GM19238 (cell line): ENCODE results near the gene TRIM22.
"Not testable (repeated sequence)": the region's sequence is repeated elsewhere in the genome, so short reads cannot be mapped to it uniquely, and the experiment has no call there.

ENCODE experiments used
- DNase-seq: peaks from one replicate; pipeline ENCODE4 v3.0.0; 2011; ENCODE audit warnings: low spot score; ENCODE audit not compliant: insufficient read length

TRIM22 gene

DNA sequence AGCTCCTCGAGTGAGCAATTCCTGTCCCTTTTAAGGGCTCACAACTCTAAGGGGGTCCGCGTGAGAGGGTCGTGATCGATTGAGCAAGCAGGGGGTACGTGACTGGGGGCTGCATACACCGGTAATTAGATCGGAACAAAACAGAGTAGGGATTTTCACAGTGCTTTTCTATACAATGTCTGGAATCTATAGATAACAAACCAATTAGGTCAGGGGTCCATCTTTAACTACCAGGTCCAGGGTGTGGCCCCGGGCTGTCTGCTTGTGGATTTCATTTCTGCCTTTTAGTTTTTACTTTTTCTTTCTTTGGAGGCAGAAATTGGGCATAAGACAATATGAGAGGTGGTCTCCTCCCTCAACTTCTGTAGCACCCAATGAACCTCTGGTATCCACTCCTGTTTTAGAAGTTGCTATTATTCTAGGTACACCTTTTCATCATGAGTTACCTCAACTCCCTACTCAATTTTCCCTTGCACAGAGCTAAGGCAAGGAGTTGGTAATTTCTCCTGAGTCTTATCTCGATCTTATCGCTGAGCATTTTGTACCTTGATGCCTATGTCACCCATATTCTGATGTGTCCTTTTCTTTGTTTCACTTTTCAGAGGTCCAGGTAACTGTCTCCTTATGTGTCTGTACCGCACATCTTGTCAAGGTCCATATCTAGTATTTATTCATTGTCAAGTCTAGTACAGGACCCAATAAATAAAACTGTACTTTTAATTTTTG is 1.8 kb downstream of the TRIM22 start:
- not testable (repeated sequence) for DNase-seq

DNA sequence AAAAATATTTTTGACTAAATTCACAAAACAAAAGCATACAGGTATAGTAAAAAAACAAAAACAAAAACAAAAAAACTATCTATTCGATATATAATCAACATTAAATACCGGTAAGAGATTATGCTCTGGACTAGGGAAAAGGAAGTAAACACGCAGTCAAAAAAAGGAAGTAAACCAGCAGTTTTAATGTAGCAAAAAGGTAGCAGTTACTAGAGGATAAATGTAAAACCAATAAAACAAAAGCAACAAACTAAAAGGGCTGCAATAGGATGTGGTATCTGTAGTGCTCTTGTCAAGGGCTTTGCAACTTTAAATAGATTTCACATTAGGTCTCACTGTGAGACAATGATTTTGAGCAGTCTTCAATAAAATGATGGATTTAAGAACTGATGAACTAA is 2.4 kb downstream of the TRIM22 start:
- no peak for DNase-seq

DNA sequence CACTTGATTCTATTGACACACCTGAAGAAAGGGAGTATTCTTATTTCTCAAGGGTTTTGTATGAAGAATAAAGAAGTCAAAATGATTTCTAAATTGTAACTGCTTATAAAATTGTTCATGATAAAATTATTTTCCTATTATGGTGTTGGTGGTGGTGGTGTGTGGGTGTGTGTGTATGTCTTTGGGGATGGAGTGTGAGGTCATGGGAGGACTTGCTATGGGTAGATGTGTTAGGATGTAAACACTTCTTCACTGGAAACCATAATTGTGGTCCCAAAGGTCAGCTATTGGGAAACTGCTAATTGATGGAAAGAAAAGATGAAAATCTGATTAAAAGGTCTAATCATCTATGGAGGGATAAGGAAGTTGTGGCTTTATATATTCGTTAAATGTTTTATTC is 5.1 kb downstream of the TRIM22 start:
- DNase-seq: no peak

GRCh38 chr11:5695580-5695979 is 6.0 kb downstream of the TRIM22 start:
- no peak for DNase-seq

- no peak for DNase-seq
These were observed 6.6 kb downstream of the TRIM22 start for GRCh38 chr11:5696210-5696609.

DNA sequence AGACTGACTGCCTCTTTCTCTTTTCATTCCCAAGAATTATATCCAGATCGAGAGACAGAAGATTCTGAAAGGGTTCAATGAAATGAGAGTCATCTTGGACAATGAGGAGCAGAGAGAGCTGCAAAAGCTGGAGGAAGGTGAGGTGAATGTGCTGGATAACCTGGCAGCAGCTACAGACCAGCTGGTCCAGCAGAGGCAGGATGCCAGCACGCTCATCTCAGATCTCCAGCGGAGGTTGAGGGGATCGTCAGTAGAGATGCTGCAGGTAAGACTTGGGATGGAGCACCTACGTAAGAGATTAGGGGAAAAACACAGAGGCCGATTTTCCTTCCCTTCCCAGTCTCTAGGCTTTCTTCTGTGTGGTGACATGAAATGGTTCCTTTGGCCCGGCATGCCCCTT is 8.7 kb downstream of the TRIM22 start:
- DNase-seq: no peak

GRCh38 chr11:5700421-5701054 is 10.9 kb downstream of the TRIM22 start:
- no peak for DNase-seq

- no peak for DNase-seq
These were observed 11.5 kb downstream of the TRIM22 start for GRCh38 chr11:5701055-5701577.

- DNase-seq: no peak
These were observed 14.3 kb downstream of the TRIM22 start for GRCh38 chr11:5703741-5704536.

DNA sequence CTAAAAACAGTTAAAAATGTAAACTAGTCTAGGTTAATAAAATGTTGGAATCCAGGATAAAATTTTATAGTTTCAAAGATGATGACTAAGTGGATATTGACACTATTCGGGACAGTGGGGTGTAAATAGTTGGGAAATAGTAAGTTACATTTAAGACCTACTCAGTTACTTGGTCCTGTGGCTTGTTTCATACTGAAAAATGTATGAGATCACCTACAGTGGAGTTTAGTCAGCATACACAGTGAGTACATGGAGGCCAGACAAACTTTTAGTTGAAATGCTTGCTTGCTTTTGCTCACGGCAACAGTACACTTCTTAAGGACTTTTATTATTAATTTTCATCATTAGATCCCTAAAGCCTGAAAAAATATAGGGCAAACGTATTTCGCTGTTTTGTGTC is 16.1 kb downstream of the TRIM22 start:
- DNase-seq: no peak

GRCh38 chr11:5712507-5712906 is 22.9 kb downstream of the TRIM22 start:
- DNase-seq: no peak

DNA sequence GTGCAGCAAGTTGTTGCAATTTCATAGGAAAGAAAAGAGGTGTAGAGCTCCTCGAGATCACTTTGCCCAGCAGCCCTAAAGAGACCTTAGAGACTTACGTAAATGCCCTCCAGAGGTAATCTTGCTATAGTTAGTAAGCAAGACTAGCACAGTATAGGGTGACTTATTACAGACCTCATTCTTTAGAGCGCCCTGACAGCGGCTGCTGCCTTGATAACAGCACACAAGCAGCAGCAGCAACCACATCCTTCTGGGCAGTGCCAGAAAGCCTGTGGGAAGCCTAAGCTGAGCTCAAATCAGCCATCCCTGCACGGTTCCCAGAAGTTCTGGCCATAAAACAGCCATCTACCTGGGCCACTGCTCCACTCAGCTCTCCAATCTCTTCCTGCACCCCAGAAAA is 24.1 kb downstream of the TRIM22 start:
- DNase-seq: no peak

GRCh38 chr11:5716518-5716917 is 26.9 kb downstream of the TRIM22 start:
- DNase-seq: not testable (repeated sequence)

DNA sequence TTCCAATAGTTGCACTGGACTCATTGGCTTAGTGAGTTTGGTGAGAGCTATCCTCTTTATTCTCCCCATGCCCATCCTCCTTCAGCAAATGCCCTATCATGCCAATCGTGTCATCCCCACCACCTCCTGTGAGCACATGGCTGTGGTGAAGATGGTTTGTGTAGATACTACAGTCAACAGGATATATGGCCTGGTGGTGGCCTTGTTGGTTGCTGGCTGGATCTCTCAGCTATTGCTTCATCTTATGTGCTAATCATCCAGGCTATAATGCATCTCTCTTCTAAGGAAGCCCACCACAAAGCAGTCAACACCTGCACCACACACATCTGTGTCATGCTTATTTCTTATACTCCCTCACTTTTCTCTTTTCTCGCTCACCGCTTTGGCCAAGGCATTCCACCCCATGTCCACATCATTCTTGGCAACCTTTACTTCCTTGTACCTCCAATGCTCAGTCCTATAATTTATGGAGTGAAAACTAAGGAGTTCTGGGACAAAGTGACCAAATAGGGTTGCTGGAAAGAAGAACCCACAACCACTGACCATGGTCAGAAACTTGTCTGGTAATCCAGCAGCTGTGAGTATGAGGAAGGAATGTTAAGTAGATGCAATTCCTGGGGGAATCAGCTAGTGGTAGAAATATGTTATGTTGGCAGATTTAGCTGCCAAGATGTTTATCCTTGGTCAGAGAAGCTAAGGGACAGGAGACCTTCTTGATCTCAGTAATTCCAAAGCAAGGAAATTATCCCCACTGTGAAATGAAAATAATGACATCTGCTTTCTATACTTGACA is 30.3 kb downstream of the TRIM22 start:
- DNase-seq: no peak

GRCh38 chr11:5722622-5723021 is 33.0 kb downstream of the TRIM22 start:
- no peak for DNase-seq

- DNase-seq: no peak
These were observed 36.8 kb downstream of the TRIM22 start for GRCh38 chr11:5726351-5726750.

GRCh38 chr11:5727691-5728090 is 38.1 kb downstream of the TRIM22 start:
- DNase-seq: no peak

GRCh38 chr11:5736396-5736795 is 46.8 kb downstream of the TRIM22 start, which contains the start of gene OR56B1:
OR56B1 (plus strand) TSS chr11:5736448; CDS start chr11:5736517, 69 bp downstream.
- no peak for DNase-seq

GRCh38 chr11:5737091-5737490 is 47.5 kb downstream of the TRIM22 start:
- DNase-seq: no peak

DNA sequence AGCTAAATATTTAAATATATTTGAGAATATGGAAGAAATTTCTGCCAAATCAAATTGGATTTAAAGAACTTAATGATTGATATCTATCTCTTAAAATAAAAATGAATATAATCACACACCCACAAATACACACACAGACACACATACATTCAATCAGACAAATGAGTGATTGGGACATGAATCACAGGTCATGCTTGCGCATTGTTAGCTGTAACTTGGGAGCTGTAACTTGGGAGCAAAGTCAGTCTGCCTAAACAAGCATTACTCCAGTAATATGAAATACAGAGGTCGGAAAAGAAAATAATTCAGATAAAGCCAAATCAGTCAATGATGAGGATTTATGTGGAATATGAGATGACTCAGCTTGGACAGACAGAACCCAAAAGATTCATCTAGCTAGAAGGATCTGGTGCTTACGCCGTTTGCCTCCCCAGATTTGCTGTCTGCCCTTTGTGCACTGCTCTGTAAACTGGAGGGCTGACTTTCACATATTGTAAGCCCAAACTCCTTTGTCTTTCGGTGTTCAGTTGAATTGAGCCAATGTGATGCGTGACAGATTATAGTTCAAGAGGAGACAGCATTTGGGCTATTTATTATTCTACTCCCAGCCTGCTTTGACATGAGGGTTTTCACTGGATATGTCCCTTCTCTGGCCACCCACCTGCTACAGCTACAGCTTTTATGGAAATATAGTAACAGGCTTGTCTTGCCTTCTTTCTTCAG is 48.2 kb downstream of the TRIM22 start:
- no peak for DNase-seq

- DNase-seq: no peak
These were observed 48.8 kb downstream of the TRIM22 start for GRCh38 chr11:5738431-5738830.
